K562 (cell line): ENCODE measurements around the gene CCL22. TPM values are rescaled to one million over a fixed set of nuclear protein-coding genes. Genes with fewer than 3 reads are reported as not detected.

ENCODE experiments used
- ATAC-seq: fragments of 200-7000 bp; cut with Tn5 transposase; 3 replicates; pipeline ENCODE4 v1.9.1; 2020; ENCODE audit warnings: moderate library complexity
- BruUV-seq: library from RNA; stranded (reverse); fragments of 400-500 nt; replicated peaks from 2 replicates; lab custom pipeline; 2021; lab: Mats Ljungman, UMichigan
- CTCF ChIA-PET: fragments of 300-600 bp; formaldehyde crosslinking; extraction: SDS; loops from one replicate; lab custom pipeline; 2021; ENCODE audit warnings: low intra/inter-chr PET ratio; lab: Yijun Ruan, JAX
- POLR2A ChIA-PET: fragments of 300-600, 350-650 bp; sonication (Branson Sonifier 250); formaldehyde crosslinking; extraction: SDS; loops from one replicate; lab custom pipeline; 2021; ENCODE audit warnings: antibody characterized with exemption, inconsistent platforms; lab: Yijun Ruan, JAX
- DNase-seq, 4 experiments: peaks; one replicate each; pipeline versions ENCODE4 v3.0.0 to v3.0.0-alpha.2; 2011 to 2018; ENCODE audit warnings: low spot score in 3 of 4, mixed read lengths in 3 of 4; ENCODE audit errors: extremely low read depth in 1 of 4
- FAIRE-seq: peaks from 2 replicates; lab custom pipeline; 2011; peaks lifted over from hg19 to GRCh38; lab: Jason Lieb, UNC
- H2AFZ ChIP-seq: 2 replicates; pipeline ENCODE4 v1.6.0; 2011; ENCODE audit warnings: low read depth, low read length, control low read depth, inconsistent platforms
- H3K27ac ChIP-seq: fragments of 200-600 bp; 3 replicates; pipeline ENCODE4 v1.8.0; 2011; ENCODE audit warnings: low read depth, mild to moderate bottlenecking, control low read depth, inconsistent platforms, low read length, moderate library complexity, mixed read lengths; ENCODE audit errors: extremely low read depth
- H3K27me3 ChIP-seq, 2 experiments: fragments of 300-600 bp in 1 of 2; 2 replicates in 1 of 2; 3 replicates in 1 of 2; pipeline versions ENCODE4 v1.6.0 to v1.8.0; 2011; ENCODE audit warnings: inconsistent platforms in 2 of 2, low read length in 2 of 2, mild to moderate bottlenecking in 1 of 2, mixed read lengths in 1 of 2, moderate library complexity in 1 of 2; ENCODE audit not compliant: control insufficient read depth in 2 of 2, insufficient read depth in 2 of 2
- H3K36me3 ChIP-seq: fragments of 300-600 bp; 3 replicates; pipeline ENCODE4 v1.8.0; 2011; ENCODE audit warnings: mild to moderate bottlenecking, low read length, inconsistent platforms; ENCODE audit not compliant: control insufficient read depth, insufficient read depth
- H3K4me1 ChIP-seq, 2 experiments: fragments of 200-600 bp in 1 of 2; replicated peaks in 1 of 2; 2 replicates in 1 of 2; 3 replicates in 1 of 2; pipeline versions ENCODE4 v1.5.1 to v1.8.0; 2011; ENCODE audit warnings: inconsistent platforms in 2 of 2, low read length in 2 of 2, mild to moderate bottlenecking in 1 of 2, mixed read lengths in 1 of 2, moderate library complexity in 1 of 2; ENCODE audit not compliant: control insufficient read depth in 2 of 2, insufficient read depth in 2 of 2
- H3K4me2 ChIP-seq: 2 replicates; pipeline ENCODE4 v1.6.1; 2011; ENCODE audit warnings: low read length, control low read depth, inconsistent platforms, mixed read lengths; ENCODE audit not compliant: insufficient read depth
- H3K4me3 ChIP-seq: fragments of 200-600 bp; sonication (generic), shearing (Covaris generic); 2 replicates; pipeline ENCODE4 v1.5.1; 2016; ENCODE audit warnings: control low read depth, inconsistent platforms
- H3K79me2 ChIP-seq: fragments of 200-600 bp; 3 replicates; pipeline ENCODE4 v1.8.0; 2011; ENCODE audit warnings: low read length, inconsistent platforms; ENCODE audit not compliant: control insufficient read depth, insufficient read depth
- H3K9ac ChIP-seq, 2 experiments: 2 replicates each; pipeline versions ENCODE4 v1.6.0 to v1.6.1; 2011; ENCODE audit warnings: low read depth in 2 of 2, low read length in 2 of 2, control low read depth in 1 of 2, inconsistent platforms in 1 of 2, mild to moderate bottlenecking in 1 of 2, mixed read lengths in 1 of 2; ENCODE audit not compliant: insufficient read depth in 1 of 2
- H3K9me1 ChIP-seq: one replicate; pipeline ENCODE4 v1.6.0; 2011; ENCODE audit warnings: inconsistent platforms, mild to moderate bottlenecking, low read length, moderate library complexity; ENCODE audit not compliant: control insufficient read depth, insufficient read depth
- H3K9me3 ChIP-seq: replicated peaks from 2 replicates; pipeline ENCODE4 v1.5.1; 2011; ENCODE audit warnings: low read depth, low read length, inconsistent platforms; ENCODE audit not compliant: control insufficient read depth, insufficient read depth
- H4K20me1 ChIP-seq: replicated peaks from 2 replicates; pipeline ENCODE4 v1.6.1; 2011; ENCODE audit warnings: low read length, inconsistent platforms, mixed read lengths; ENCODE audit not compliant: control insufficient read depth, insufficient read depth
- C11orf30 ChIP-seq: fragments of 450-650 bp; IDR thresholded peaks from 2 replicates; pipeline ENCODE4 v1.6.1; 2016; ENCODE audit warnings: low read depth, mild to moderate bottlenecking
- IRF2 ChIP-seq: sonication (generic); formaldehyde crosslinking; IDR thresholded peaks from 2 replicates; pipeline ENCODE4 v1.8.1; 2022; ENCODE audit warnings: mild to moderate bottlenecking, missing genetic modification reagents
- NR3C1 ChIP-seq: sonication (generic); formaldehyde crosslinking; IDR thresholded peaks from 2 replicates; pipeline ENCODE4 v1.8.1; 2022; ENCODE audit warnings: missing genetic modification reagents
- PTTG1 ChIP-seq: fragments of 450-650 bp; IDR thresholded peaks from 2 replicates; pipeline ENCODE4 v1.6.1; 2016; ENCODE audit warnings: low read depth, mild to moderate bottlenecking, missing genetic modification characterization, missing compliant biosample characterization
- STAT5A ChIP-seq: IDR thresholded peaks from 2 replicates; pipeline ENCODE4 v1.6.1; 2012; ENCODE audit warnings: low read length, inconsistent platforms, borderline replicate concordance
- WGBS: fragments of 100-300 bp; shearing (Covaris generic); methylation state at CpG from one replicate; pipeline ENCODE4 v1.1.6; 2016; ENCODE audit warnings: low coverage, mixed read lengths; ENCODE audit not compliant: insufficient coverage; ENCODE audit errors: missing lambda C conversion rate; 5-methylcytosine and 5-hydroxymethylcytosine counted together
- in situ Hi-C: fragments of 300-500 bp; cut with MboI; formaldehyde crosslinking; loops from 4 replicates; pipeline ENCODE4 v1.15.0; 2018; ENCODE audit warnings: inconsistent platforms, mixed read lengths
- intact Hi-C: fragments of 100-400 bp; cut with micrococcal nuclease; formaldehyde crosslinking; loops from 2 replicates; pipeline ENCODE4 v1.14.2; 2022
- polyA plus RNA-seq, 8 experiments: library from polyadenylated mRNA; depleted of rRNA in 4 of 8; stranded (reverse) in 5 of 8; unstranded in 3 of 8; fragments of >200 nt; fragmentation: Nextera tagmentation in 2 of 8; fragmentation: Illumina TruSeq in 1 of 8; extraction: Ambion mirVana in 2 of 8; extraction: Trizol in 1 of 8; gene quantifications; 2 replicates each; pipeline versions ENCODE4 v1.2.1 to v1.2.3, GENCODE V29; 2011 to 2014; ENCODE audit warnings: inconsistent platforms in 1 of 8, missing spikeins in 1 of 8
- total RNA-seq, 7 experiments: library from RNA; depleted of rRNA in 6 of 7; stranded (reverse); fragments of >200 nt in 6 of 7; fragmentation: Illumina TruSeq in 2 of 7; extraction: Trizol in 2 of 7; gene quantifications; 2 replicates each; pipeline versions ENCODE4 v1.2.1 to v1.2.3, GENCODE V29; 2011 to 2021; ENCODE audit warnings: low replicate concordance in 1 of 7
- TF ChIP-seq, protein P1 (sequence below): fragments of 450-650 bp; conservative IDR thresholded peaks from 2 replicates; pipeline ENCODE4 v1.6.1; 2016; ENCODE audit warnings: missing genetic modification characterization, low read depth, mild to moderate bottlenecking, missing compliant biosample characterization, moderate library complexity

The CCL22 gene
- total and polyA plus RNA-seq, 9 of the 15 experiments (the other 6 are each of a cell fraction or from before 2014, with no cell fraction given): 0.04 to 0.29 (median 0.06) TPM; not detected in 5

DNA sequence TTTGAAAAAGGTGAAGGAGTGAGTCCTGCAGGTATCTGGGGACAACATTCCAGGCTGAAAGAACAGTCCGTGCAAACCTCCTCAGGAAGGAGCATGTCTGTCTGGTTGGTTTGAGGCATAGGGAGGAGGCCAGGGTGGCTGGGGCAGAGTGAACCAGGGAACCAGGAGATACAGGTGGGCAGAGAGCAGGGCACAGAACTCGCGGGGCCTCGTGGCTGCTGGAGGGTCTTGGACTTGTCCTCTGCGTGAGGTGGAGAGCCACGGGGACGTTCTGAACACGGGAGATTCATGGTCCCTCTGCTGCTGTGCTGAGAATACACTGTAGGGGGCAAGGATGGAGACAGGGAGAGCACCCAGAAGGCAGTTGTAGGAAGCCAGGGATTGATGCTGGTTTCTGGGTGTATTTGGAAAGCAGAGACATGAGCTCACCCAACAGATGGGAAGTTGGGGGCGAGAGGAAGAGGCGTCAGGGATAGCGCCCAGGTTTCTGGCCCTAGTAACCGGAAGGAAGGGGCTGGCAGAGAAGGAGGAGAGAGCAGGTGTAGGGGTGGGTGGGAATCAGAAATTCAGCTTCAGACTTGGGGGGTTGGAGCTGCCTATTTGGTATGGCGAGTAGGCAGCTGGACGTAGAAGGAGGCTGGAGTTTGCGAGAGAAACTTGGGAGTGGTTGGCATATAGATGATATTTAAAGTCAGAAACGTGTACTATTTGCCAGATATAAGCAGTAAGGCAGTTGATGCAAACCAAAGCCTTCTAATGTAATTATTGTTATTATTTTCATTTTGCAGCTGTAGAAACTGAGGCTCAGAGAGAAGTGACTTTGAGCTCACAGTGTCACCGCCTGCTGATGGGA lies 45.6 kb downstream of the CCL22 start, which contains the start of gene CCL17:
Gene CCL17 (plus strand): TSS at position 803 of the 853 bp plus-strand sequence. CDS start 9,166 bp downstream, outside the sequence.
- H3K9me3 ChIP-seq: no peaks in the 10 kb centered on the region
- no peaks in the 10 kb centered on the region for H3K4me1 ChIP-seq
- H3K27me3 ChIP-seq: peaks cover 0 to 40% of the 10 kb centered on the region in 2 experiments; a peak in 3 of 5 replicates
- CTCF ChIA-PET: no interaction called here
- H3K79me2 ChIP-seq: no peaks in the 10 kb centered on the region
- no peaks in the 10 kb centered on the region for H3K9me1 ChIP-seq
- H2AFZ ChIP-seq: no peak within 1 kb of the TSS
- WGBS: 1% methylated on average over 17 of the region's 17 CpGs
- H3K36me3 ChIP-seq: no peaks in the 10 kb centered on the region
- no peak within 1 kb of the TSS for H3K4me2 ChIP-seq
- in situ Hi-C loops (no loop called here), intact Hi-C loops (no loop called here)
- TF ChIP-seq IRF2 (no peak), C11orf30 (no peak), PTTG1 (tag) (no peak), STAT5A (no peak), NR3C1 (CRISPR knock-in tag) (no peak)
- TF ChIP-seq, protein P1, sequence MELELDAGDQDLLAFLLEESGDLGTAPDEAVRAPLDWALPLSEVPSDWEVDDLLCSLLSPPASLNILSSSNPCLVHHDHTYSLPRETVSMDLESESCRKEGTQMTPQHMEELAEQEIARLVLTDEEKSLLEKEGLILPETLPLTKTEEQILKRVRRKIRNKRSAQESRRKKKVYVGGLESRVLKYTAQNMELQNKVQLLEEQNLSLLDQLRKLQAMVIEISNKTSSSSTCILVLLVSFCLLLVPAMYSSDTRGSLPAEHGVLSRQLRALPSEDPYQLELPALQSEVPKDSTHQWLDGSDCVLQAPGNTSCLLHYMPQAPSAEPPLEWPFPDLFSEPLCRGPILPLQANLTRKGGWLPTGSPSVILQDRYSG (tag): no peak
- DNase-seq (no peak), FAIRE-seq (no peak), ATAC-seq (no peak)
- POLR2A ChIA-PET: interaction anchor here (1.3 kb wide), 1 partner anchor 9 kb away, joined by 5 read pairs; no protein-coding TSS in a partner anchor
- no peak within 1 kb of the TSS for H3K27ac ChIP-seq
- H4K20me1 ChIP-seq: no peaks in the 10 kb centered on the region
- H3K4me3 ChIP-seq: no peak within 1 kb of the TSS
- peak within 1 kb of the TSS in 1 of 2 experiments; percentile 50; a peak in 1 of 4 replicates for H3K9ac ChIP-seq
- no TSS peak for BruUV-seq
